BE2C (cell line): ENCODE results near the gene PBX1.

Experiments used
- DNase-seq: peaks from one replicate; pipeline ENCODE4 v3.0.0-alpha.2; 2020
- H3K27me3 ChIP-seq: fragments of 250-450 bp; sonication (Bioruptor Pico); 2 replicates; pipeline ENCODE4 v1.5.1; 2020; ENCODE audit warnings: mild to moderate bottlenecking
- H3K36me3 ChIP-seq: fragments of 250-450 bp; sonication (Bioruptor Pico); 2 replicates; pipeline ENCODE4 v1.5.1; 2020; ENCODE audit warnings: mild to moderate bottlenecking
- H3K4me1 ChIP-seq: fragments of 250-450 bp; sonication (Bioruptor Pico); 2 replicates; pipeline ENCODE4 v1.5.1; 2020
- H3K4me3 ChIP-seq: 2 replicates; pipeline ENCODE4 v1.5.1; 2011; ENCODE audit warnings: low read depth, low read length
- H3K9me3 ChIP-seq: fragments of 250-450 bp; sonication (Bioruptor Pico); 2 replicates; pipeline ENCODE4 v1.5.1; 2020
- TF ChIP-seq, protein P1 (sequence below): IDR thresholded peaks from 2 replicates; pipeline ENCODE4 v1.5.1; 2012; ENCODE audit warnings: mild to moderate bottlenecking, low read depth, low read length

Gene PBX1

GRCh38 chr1:164641353-164641730 lies 82.4 kb downstream of the PBX1 start:
- TF ChIP-seq, protein P1, sequence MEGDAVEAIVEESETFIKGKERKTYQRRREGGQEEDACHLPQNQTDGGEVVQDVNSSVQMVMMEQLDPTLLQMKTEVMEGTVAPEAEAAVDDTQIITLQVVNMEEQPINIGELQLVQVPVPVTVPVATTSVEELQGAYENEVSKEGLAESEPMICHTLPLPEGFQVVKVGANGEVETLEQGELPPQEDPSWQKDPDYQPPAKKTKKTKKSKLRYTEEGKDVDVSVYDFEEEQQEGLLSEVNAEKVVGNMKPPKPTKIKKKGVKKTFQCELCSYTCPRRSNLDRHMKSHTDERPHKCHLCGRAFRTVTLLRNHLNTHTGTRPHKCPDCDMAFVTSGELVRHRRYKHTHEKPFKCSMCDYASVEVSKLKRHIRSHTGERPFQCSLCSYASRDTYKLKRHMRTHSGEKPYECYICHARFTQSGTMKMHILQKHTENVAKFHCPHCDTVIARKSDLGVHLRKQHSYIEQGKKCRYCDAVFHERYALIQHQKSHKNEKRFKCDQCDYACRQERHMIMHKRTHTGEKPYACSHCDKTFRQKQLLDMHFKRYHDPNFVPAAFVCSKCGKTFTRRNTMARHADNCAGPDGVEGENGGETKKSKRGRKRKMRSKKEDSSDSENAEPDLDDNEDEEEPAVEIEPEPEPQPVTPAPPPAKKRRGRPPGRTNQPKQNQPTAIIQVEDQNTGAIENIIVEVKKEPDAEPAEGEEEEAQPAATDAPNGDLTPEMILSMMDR, result no peak
- H3K4me1 ChIP-seq, result no peaks in the 10 kb centered on the region
- no peak for DNase-seq

GRCh38 chr1:164643018-164643417 lies 84.0 kb downstream of the PBX1 start:
- TF ChIP-seq, protein P1, result no peak
- H3K4me1 ChIP-seq, result no peaks in the 10 kb centered on the region
- no peaks in the 10 kb centered on the region for H3K27me3 ChIP-seq
- H3K36me3 ChIP-seq, result no peaks in the 10 kb centered on the region
- no peak for DNase-seq
- no peaks in the 10 kb centered on the region for H3K9me3 ChIP-seq
- no peak overlapping the region for H3K4me3 ChIP-seq

More at GRCh38 chr1:164641353-164641730, 82.4 kb downstream of the PBX1 start:
- H3K4me3 ChIP-seq, result no peak overlapping the region
- no peaks in the 10 kb centered on the region for H3K36me3 ChIP-seq
- no peaks in the 10 kb centered on the region for H3K9me3 ChIP-seq
- H3K27me3 ChIP-seq, result no peaks in the 10 kb centered on the region

DNA sequence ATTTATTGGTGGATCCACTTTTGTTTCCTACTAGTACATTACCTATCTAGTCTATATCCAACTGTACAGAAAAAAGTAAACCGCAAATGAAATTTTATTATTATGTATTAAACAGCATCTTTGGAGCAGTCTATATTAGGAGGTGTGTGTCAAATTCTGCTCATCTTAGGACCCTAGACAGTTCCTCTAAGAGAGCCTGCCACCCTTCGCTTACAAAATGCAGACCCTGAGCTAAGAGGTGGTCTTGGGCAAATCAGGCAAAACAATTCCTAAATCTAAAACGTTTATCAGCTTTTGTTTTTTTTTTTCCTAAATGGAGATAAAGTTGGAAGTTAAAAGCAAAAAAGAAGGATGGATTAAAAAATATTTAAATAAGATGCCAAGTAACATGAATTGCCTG lies 85.3 kb downstream of the PBX1 start:
- H3K9me3 ChIP-seq, result no peaks in the 10 kb centered on the region
- no peak for DNase-seq
- TF ChIP-seq, protein P1, result no peak
- no peak overlapping the region for H3K4me3 ChIP-seq
- H3K27me3 ChIP-seq, result no peaks in the 10 kb centered on the region
- no peaks in the 10 kb centered on the region for H3K36me3 ChIP-seq
- H3K4me1 ChIP-seq, result no peaks in the 10 kb centered on the region

DNA sequence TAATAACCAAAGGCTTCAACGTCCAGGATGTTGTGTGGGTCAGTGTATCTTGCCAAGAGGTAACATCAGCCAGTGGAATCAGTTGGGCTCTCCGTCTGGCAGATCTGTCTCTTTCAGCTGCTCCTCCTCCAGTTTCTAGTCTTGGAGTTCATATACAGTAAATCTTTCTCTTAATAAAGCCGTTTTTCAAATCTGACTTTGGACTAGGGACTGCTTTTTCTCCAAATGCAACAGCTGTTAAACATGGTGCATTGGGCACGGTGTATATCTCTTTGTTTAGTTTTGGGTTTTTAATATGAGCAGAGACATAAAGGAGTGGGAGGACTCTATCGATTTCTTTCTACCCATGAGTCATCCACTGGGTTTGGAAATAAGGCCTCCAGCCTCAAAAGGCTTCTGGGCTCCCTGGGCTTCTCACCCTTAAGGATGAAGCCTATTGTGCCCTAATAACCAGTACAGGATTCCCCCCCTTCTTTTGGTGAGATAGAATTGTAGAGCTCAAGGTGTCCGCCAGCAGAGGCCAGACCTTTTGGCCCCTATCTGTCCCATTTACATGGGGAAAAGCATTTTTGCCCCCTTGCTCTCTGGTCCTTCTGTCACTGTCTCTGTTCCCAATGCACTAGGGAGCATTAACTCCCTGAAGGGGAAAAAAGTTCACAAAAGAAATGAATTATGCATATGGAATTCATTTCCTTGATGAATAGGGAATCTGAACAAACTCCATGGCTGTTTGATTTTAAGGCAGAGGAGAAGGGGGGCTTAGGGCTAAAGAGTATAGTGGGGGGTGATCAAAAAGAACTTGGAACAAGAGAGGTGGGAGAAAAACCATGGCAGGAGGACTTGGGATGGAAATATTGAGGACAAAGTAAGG lies 86.0 kb downstream of the PBX1 start:
- H3K36me3 ChIP-seq, result no peaks in the 10 kb centered on the region
- H3K27me3 ChIP-seq, result no peaks in the 10 kb centered on the region
- no peak overlapping the region for H3K4me3 ChIP-seq
- no peaks in the 10 kb centered on the region for H3K4me1 ChIP-seq
- no peaks in the 10 kb centered on the region for H3K9me3 ChIP-seq
- DNase-seq, result no peak
- TF ChIP-seq, protein P1, result no peak

GRCh38 chr1:164645921-164646320 lies 86.9 kb downstream of the PBX1 start:
- Histone ChIP-seq H3K36me3 (no peaks in the 10 kb centered on the region), H3K4me3 (no peak overlapping the region), H3K4me1 (no peaks in the 10 kb centered on the region), H3K9me3 (no peaks in the 10 kb centered on the region), H3K27me3 (no peaks in the 10 kb centered on the region)
- TF ChIP-seq, protein P1, result no peak
- DNase-seq, result no peak

- Histone ChIP-seq H3K4me3 (no peak overlapping the region), H3K4me1 (no peaks in the 10 kb centered on the region)
Measured at GRCh38 chr1:164647211-164647610, 88.2 kb downstream of the PBX1 start.

More at GRCh38 chr1:164647211-164647610, 88.2 kb downstream of the PBX1 start:
- Histone ChIP-seq H3K27me3 (no peaks in the 10 kb centered on the region), H3K36me3 (no peaks in the 10 kb centered on the region), H3K9me3 (no peaks in the 10 kb centered on the region)
- TF ChIP-seq, protein P1, result no peak
- DNase-seq, result no peak
